HUES48 (cell line): ENCODE data around the gene UCP2.

Experiments used
- H3K27ac ChIP-seq: one replicate; pipeline ENCODE4 v1.7.0; 2013; ENCODE audit warnings: low read depth, low read length, inconsistent platforms
- H3K27me3 ChIP-seq: 2 replicates; pipeline ENCODE4 v1.6.1; 2013; ENCODE audit warnings: mild to moderate bottlenecking, low read length; ENCODE audit not compliant: control insufficient read depth, insufficient read depth
- H3K36me3 ChIP-seq: 2 replicates; pipeline ENCODE4 v1.6.1; 2013; ENCODE audit warnings: low read length; ENCODE audit not compliant: control insufficient read depth, insufficient read depth
- H3K4me1 ChIP-seq: 2 replicates; pipeline ENCODE4 v1.6.1; 2013; ENCODE audit warnings: mild to moderate bottlenecking, low read length; ENCODE audit not compliant: control insufficient read depth, insufficient read depth
- H3K4me3 ChIP-seq: 2 replicates; pipeline ENCODE4 v1.5.1; 2013; ENCODE audit warnings: mild to moderate bottlenecking, low read depth, low read length
- H3K9ac ChIP-seq: 2 replicates; pipeline ENCODE4 v1.6.1; 2013; ENCODE audit warnings: mild to moderate bottlenecking, low read depth, low read length, moderate library complexity
- H3K9me3 ChIP-seq: 2 replicates; pipeline ENCODE4 v1.6.1; 2013; ENCODE audit warnings: low read length; ENCODE audit not compliant: control insufficient read depth, insufficient read depth

Gene UCP2

DNA sequence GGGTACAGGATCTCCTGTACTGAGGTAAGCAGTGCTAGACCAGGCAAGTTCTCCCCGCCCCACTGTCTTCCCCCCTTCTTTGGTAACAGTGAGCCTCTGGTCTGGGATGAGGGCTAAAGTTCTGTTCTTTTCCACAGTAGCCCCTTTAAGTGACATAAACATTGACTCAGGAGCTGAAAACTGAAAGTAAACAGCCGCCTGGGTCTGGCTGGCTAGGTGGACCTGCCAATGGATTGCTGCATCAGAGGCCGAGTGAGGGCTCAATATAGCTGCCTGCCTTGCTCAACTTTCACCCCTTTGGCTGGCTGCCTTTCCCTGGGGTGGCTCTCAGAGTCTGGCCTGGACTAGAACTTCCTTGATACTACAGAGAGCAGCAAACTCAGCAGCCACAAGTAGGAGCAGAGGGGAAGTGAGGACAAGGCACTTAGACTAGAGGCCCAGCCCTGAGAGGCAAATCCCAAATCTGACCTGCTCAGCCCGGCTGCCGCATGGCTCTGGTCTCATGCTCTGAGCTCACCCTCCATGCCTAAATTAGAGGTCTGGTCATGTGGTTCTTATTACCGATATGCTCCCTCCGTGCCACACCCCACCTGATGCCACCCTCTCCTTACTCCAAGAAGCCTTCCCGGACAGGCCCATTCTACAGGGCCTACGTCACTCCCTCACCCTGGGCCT is 35.8 kb upstream of the UCP2 start:
- no peaks in the 10 kb centered on the region for H3K27me3 ChIP-seq
- 0 out of 2 replicates have a peak, but pooled peaks cover 2% of the 10 kb centered on the region for H3K36me3 ChIP-seq
- H3K27ac ChIP-seq, result no peak overlapping the region
- no peak overlapping the region for H3K9ac ChIP-seq
- no peaks in the 10 kb centered on the region for H3K4me1 ChIP-seq
- H3K9me3 ChIP-seq, result no peaks in the 10 kb centered on the region
- no peak overlapping the region for H3K4me3 ChIP-seq

DNA sequence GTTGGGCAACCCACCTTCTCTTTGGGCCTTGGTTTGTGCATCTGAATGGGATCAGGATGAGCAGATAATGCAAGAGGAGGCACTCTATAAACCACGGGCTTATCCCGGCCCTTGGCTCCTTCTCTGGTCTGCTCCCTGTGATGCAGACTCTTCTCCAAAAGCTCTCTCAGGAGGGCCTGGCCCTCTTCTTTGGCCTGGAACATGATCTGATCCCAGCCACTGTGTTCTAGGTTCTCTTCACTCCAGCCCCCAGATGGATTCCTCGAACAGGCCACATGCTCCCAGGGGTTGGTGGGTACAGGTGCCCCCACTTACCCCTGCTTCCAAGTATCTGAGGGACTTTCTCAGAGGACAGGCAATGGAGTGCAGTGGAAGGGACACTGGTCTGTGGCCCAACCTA is 35.0 kb upstream of the UCP2 start:
- no peaks in the 10 kb centered on the region for H3K9me3 ChIP-seq
- no peak overlapping the region for H3K27ac ChIP-seq
- H3K9ac ChIP-seq, result no peak overlapping the region
- peaks cover 8% of the 10 kb centered on the region; the same call in 1 of the 2 replicates for H3K36me3 ChIP-seq
- H3K4me3 ChIP-seq, result no peak overlapping the region
- no peaks in the 10 kb centered on the region for H3K27me3 ChIP-seq
- H3K4me1 ChIP-seq, result no peaks in the 10 kb centered on the region

DNA sequence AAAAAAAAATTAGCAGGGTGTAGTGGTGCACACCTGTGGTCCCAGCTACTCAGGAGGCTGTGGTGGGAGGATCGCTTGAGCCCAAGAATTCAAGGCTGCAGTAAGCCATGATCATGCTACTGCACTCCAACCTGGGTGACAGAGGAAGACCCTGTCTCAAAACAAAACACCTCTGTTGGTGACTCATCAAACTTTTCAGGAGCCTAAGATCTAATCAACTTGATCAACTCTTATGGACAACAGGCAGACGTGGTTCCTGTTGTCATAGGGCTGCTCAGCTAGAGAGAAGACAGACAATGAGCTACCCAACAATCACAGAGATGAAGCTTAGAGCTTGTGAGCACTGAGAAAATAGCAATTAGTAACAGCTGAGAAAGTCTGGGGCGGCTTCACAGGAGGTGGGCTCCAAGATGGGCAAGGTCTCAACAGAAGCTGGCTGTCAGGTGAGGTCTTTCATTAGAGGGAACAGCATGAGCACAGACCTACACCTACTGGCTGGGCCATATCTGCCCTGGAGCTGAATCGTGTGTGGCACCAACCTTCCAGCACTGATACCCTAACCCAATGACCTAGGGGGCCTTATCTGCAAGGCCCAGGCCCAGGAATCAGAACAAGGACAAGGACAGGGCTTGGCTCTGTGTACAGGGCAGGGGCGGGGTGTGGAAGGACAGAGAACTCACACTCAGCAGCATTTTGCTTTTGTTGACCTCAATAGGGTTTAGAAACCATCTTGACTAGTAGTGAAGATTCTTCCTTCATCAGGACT is 33.5 kb upstream of the UCP2 start:
- no peak overlapping the region for H3K4me3 ChIP-seq
- no peak overlapping the region for H3K9ac ChIP-seq
- H3K4me1 ChIP-seq, result no peaks in the 10 kb centered on the region
- no peaks in the 10 kb centered on the region for H3K27me3 ChIP-seq
- H3K36me3 ChIP-seq, result peaks cover 14% of the 10 kb centered on the region; the same call in 1 of the 2 replicates
- H3K27ac ChIP-seq, result no peak overlapping the region
- H3K9me3 ChIP-seq, result no peaks in the 10 kb centered on the region

DNA sequence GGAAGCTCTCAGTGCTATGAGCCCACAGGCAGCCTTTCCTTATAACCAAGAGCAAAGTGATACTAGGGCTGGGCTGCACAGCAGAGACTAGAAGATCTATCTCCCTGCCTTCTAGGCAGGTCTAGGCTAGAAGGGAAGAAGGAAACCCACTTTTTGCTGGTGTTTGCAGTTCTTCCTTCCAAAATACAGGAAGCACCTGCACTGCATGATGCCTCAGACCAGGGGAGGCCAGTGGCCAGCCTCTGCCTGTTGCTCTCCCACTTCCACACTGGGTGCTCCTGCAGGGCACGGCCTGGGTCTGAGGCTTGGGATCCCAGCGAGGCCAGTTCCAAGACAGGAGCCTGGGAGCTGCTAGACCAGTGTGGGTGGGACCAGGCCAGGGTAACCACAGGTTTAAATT is 32.2 kb upstream of the UCP2 start:
- H3K9me3 ChIP-seq, result no peaks in the 10 kb centered on the region
- H3K27me3 ChIP-seq, result no peaks in the 10 kb centered on the region
- H3K9ac ChIP-seq, result no peak overlapping the region
- H3K27ac ChIP-seq, result no peak overlapping the region
- H3K4me1 ChIP-seq, result no peaks in the 10 kb centered on the region
- H3K4me3 ChIP-seq, result no peak overlapping the region
- peaks cover 12% of the 10 kb centered on the region; the same call in 1 of the 2 replicates for H3K36me3 ChIP-seq

DNA sequence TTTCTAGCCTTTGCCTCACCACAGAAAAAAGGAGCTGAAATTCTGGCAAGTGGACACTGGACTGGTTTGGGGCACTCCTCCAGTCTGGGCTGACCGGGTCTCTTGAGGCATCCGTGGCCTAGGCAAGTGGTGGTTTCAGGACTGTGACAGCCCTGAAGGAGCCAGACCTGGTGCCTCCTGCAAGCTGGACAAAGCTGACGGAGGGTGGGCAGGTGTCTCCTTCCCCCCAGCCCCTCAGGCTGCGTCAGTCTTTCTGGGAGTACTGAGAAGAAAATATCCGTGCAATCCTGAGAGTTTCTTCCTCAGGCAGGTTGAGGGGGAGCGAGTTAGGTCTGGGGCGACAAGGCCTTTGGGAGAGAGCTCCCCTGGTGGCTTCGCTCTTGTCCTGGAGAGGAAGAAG is 30.5 kb upstream of the UCP2 start:
- H3K27ac ChIP-seq, result no peak overlapping the region
- no peaks in the 10 kb centered on the region for H3K4me1 ChIP-seq
- H3K36me3 ChIP-seq, result peaks cover 12% of the 10 kb centered on the region; the same call in 1 of the 2 replicates
- H3K4me3 ChIP-seq, result no peak overlapping the region
- H3K27me3 ChIP-seq, result no peaks in the 10 kb centered on the region
- H3K9me3 ChIP-seq, result no peaks in the 10 kb centered on the region
- no peak overlapping the region for H3K9ac ChIP-seq

DNA sequence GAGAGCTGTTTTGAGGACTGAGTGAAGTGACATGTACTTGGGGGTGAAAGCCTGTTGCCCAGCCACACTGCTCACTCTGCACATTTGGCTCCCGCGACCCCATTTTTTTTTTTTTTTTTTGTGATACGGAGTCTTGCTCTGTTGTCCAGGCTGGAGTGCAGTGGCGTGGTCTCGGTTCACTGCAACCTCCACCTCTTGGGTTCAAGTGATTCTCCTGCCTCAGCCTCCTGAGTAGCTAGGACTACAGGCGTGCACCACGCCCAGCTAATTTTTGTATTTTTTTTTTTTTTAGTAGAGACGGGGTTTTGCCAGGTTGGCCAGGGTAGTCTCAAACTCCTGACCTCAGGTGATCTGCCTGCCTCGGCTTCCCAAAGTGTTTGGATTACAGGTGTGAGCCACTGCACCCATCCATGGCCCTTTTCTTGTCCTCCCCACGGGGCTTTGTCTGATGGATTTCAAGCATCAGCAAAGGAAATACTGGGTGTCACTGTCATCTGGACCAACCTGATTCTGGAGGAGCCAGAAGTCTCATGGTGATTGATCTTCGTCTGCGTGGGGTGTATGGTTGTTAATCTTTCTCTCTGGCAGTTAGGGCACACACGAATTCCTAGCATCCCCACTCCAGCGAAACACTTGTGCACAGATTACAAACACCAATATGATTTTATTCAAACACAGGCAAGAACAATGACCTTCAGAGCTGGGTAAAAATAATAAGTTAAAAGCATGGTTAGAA is 29.6 kb upstream of the UCP2 start:
- peaks cover 12% of the 10 kb centered on the region; the same call in 1 of the 2 replicates for H3K36me3 ChIP-seq
- no peaks in the 10 kb centered on the region for H3K9me3 ChIP-seq
- no peaks in the 10 kb centered on the region for H3K27me3 ChIP-seq
- H3K9ac ChIP-seq, result no peak overlapping the region
- no peak overlapping the region for H3K27ac ChIP-seq
- no peaks in the 10 kb centered on the region for H3K4me1 ChIP-seq
- no peak overlapping the region for H3K4me3 ChIP-seq

DNA sequence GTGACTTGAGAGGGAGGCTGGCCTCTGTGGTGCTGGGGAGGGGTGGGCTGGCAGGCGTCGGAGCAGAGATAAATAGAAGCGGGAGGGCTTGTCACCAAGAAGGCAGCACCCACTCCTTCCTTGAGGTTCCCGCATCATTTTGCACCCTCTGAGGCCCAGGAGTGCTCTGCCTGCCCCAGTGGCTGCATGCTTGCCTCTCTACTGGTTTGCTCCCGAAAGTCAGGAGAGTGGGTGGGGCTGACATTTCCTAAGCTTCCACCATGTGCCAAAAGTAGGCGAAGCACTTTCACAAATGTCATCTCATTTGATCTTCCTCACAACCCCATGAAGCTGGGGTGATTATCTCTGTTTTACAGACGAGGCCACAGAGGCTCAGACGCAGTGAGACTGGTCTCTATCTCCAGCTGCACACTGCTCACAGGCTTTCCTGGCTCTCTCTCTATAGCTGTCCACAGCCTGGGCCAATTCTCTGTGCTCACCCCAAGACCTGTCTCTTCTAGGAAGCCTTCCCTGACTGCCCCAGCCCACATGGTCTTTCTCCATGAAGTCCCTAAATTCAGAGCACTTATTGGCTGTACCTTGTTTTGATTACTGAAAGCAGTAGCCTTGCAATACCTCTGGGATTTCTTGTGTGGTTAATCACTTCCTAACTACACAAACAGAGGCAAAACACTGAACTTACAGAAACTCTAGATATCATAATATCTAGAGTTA is 28.9 kb upstream of the UCP2 start:
- H3K9me3 ChIP-seq, result no peaks in the 10 kb centered on the region
- no peaks in the 10 kb centered on the region for H3K27me3 ChIP-seq
- H3K4me1 ChIP-seq, result no peaks in the 10 kb centered on the region
- no peak overlapping the region for H3K4me3 ChIP-seq
- H3K9ac ChIP-seq, result no peak overlapping the region
- peaks cover 12% of the 10 kb centered on the region; the same call in 1 of the 2 replicates for H3K36me3 ChIP-seq
- no peak overlapping the region for H3K27ac ChIP-seq

DNA sequence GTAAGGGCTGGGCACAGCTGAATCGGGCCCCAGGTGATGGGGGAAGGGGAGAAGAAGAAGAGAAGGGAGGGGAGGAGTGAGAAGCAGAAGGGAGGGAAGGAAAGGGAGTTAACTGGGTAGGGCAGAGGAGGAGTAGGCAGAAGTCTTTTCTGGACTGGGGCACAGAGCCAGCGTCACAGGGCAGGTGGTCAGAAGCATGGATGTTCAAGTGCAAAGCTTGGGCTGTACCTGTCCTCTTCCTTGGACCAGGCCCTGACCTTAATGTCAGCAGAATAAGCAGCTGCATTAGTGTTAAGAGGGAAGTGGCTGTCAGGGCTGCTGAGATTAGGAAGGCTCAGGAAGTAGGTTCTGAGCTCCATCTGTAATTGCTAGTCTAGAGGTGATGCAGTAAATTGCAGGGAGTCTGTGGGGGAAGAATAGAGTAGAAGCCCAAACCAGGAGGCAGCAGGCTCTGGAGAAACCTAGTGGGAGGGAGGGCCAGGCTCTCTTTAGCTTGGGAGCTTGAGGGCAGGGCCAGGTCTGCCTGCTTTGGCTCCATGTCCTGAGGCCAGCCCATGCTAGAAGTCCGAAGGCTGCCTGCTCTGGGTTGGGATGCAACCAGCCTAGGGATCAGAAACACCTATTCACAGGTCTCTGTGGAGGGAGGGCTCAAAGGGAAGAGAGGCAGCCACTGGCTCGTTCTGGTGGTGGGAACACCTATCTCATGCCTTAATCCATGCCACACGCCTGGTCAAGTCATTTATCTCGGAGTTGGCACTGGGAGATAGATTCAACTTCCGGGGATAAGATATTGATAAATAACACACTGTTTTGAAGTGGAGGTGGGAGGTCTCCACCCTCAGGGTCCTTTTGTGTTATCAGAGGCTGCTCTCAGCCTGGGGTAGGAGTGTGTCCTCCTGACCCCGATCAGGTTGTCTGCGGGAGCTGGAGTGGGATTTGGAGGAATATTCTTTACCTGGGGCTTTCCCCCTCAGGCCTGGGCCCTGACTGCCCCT is 28.0 kb upstream of the UCP2 start:
- Histone ChIP-seq H3K4me3 (no peak overlapping the region), H3K4me1 (no peaks in the 10 kb centered on the region), H3K36me3 (peaks cover 12% of the 10 kb centered on the region; the same call in 1 of the 2 replicates), H3K27ac (no peak overlapping the region), H3K27me3 (no peaks in the 10 kb centered on the region), H3K9me3 (no peaks in the 10 kb centered on the region), H3K9ac (no peak overlapping the region)

DNA sequence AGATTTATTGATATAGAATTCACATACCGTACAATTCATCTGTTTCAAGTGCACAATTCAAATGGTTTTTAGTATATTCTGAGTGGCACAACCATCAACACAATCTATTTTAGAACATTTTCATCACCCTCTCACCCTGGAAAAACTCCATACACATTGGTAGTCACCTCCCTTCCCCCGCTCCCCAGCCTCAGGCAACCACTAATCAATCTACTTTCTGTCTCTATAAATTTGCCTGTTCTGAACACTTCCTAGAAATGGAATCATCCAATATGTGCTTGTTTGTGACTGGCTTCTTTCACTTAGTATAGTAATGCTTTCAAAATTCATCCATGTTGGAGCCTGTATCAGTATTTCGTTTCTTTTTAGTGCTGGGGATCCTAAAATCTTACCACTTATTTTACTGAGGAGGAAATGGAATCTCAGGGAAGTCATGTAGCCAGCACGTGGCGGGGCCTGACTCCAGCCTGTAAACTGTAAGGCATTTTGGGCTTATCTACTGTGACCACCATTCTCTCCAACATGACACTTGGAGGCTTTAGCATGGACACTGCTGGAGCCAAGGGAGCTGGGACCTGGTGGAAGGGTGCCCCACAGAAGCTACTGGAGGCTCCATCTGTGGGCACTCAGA is 27.1 kb upstream of the UCP2 start:
- H3K9ac ChIP-seq, result no peak overlapping the region
- H3K27ac ChIP-seq, result no peak overlapping the region

More for the DNA sequence above, 27.1 kb upstream of the UCP2 start:
- H3K4me1 ChIP-seq, result no peaks in the 10 kb centered on the region
- no peaks in the 10 kb centered on the region for H3K9me3 ChIP-seq
- H3K4me3 ChIP-seq, result no peak overlapping the region
- no peaks in the 10 kb centered on the region for H3K27me3 ChIP-seq
- H3K36me3 ChIP-seq, result peaks cover 12% of the 10 kb centered on the region; the same call in 1 of the 2 replicates
